ENCODE measurements around the gene LHFPL3.

The LHFPL3 gene

GRCh38 chr7:104818961-104819880 is 490.8 kb downstream of the LHFPL3 start:
- TF ChIP-seq ZNF384 (IDR thresholded peaks at IDR 0.05) (peak; percentile 70; the same call in 1 of the 2 replicates), PKNOX1 (IDR thresholded peaks at IDR 0.05) (peak; percentile 82), L3MBTL2 (conservative IDR thresholded peaks at IDR 0.05) (no peak)
- no peak for DNase-seq (ENCODE audit: extremely low spot score)
- ChIA-PET POLR2A (no interaction called here), CTCF (no interaction called here)

GRCh38 chr7:104820836-104821535 is 492.6 kb downstream of the LHFPL3 start:
- no peak for TF ChIP-seq NFRKB (IDR thresholded peaks at IDR 0.05)
- no peak for TF ChIP-seq FOXM1 (IDR thresholded peaks at IDR 0.05; ENCODE audit: borderline replicate concordance)
- no peak for TF ChIP-seq FOXK2 (IDR thresholded peaks at IDR 0.05)
- TF ChIP-seq CTBP1 (IDR thresholded peaks at IDR 0.05; ENCODE audit: borderline replicate concordance) = no peak
- TF ChIP-seq ELF4 (IDR thresholded peaks at IDR 0.05) = no peak
- TF ChIP-seq SP1 (IDR thresholded peaks at IDR 0.05) = no peak
- TF ChIP-seq LEF1 (IDR thresholded peaks at IDR 0.05; ENCODE audit: borderline replicate concordance) = no peak
- no peak for TF ChIP-seq ZNF384 (IDR thresholded peaks at IDR 0.05)
- TF ChIP-seq PKNOX1 (IDR thresholded peaks at IDR 0.05) = no peak
- no peak for TF ChIP-seq TARDBP (IDR thresholded peaks at IDR 0.05)
- no peak for TF ChIP-seq L3MBTL2 (conservative IDR thresholded peaks at IDR 0.05)
- TF ChIP-seq FOXA1 (IDR thresholded peaks at IDR 0.05) = no peak
- DNase-seq (ENCODE audit: extremely low spot score) = no peak
- POLR2A ChIA-PET = no interaction called here
- CTCF ChIA-PET = interaction anchor here (0.7 kb wide), 1 partner anchor 26 kb away, joined by 3 read pairs; no protein-coding TSS in a partner anchor

- TF ChIP-seq TARDBP (IDR thresholded peaks at IDR 0.05) (no peak), LEF1 (IDR thresholded peaks at IDR 0.05; ENCODE audit: borderline replicate concordance) (no peak), CTBP1 (IDR thresholded peaks at IDR 0.05; ENCODE audit: borderline replicate concordance) (no peak), SUZ12 (IDR thresholded peaks at IDR 0.05) (no peak), ZNF384 (IDR thresholded peaks at IDR 0.05) (no peak), NFRKB (IDR thresholded peaks at IDR 0.05) (no peak), BHLHE40 (IDR thresholded peaks at IDR 0.05; ENCODE audit: borderline replicate concordance) (no peak), FOXM1 (IDR thresholded peaks at IDR 0.05; ENCODE audit: borderline replicate concordance) (no peak), PKNOX1 (IDR thresholded peaks at IDR 0.05) (no peak)
- POLR2A ChIA-PET = interaction anchor here (1.0 kb wide), 1 partner anchor 8 kb away, joined by 3 read pairs; no protein-coding TSS in a partner anchor
- CTCF ChIA-PET = no interaction called here
- DNase-seq (ENCODE audit: extremely low spot score) = no peak
Observed at GRCh38 chr7:104823177-104823576, 494.8 kb downstream of the LHFPL3 start.

- ChIA-PET POLR2A (no interaction called here), CTCF (no interaction called here)
- DNase-seq (ENCODE audit: extremely low spot score) = no peak
- TF ChIP-seq FOXA1 (IDR thresholded peaks at IDR 0.05) (no peak), ZNF384 (IDR thresholded peaks at IDR 0.05) (no peak), L3MBTL2 (conservative IDR thresholded peaks at IDR 0.05) (no peak), PKNOX1 (IDR thresholded peaks at IDR 0.05) (no peak), CTBP1 (IDR thresholded peaks at IDR 0.05; ENCODE audit: borderline replicate concordance) (no peak), ARNT (IDR thresholded peaks at IDR 0.05) (no peak), ELF4 (IDR thresholded peaks at IDR 0.05) (no peak), NFRKB (IDR thresholded peaks at IDR 0.05) (no peak), FOXM1 (IDR thresholded peaks at IDR 0.05; ENCODE audit: borderline replicate concordance) (no peak), HDGF (IDR thresholded peaks at IDR 0.05; ENCODE audit: borderline replicate concordance) (no peak), SP1 (IDR thresholded peaks at IDR 0.05) (no peak), LEF1 (IDR thresholded peaks at IDR 0.05; ENCODE audit: borderline replicate concordance) (no peak), TARDBP (IDR thresholded peaks at IDR 0.05) (no peak), BHLHE40 (IDR thresholded peaks at IDR 0.05; ENCODE audit: borderline replicate concordance) (no peak), FOXK2 (IDR thresholded peaks at IDR 0.05) (no peak), SUZ12 (IDR thresholded peaks at IDR 0.05) (no peak)
Observed at GRCh38 chr7:104825099-104825498, 496.7 kb downstream of the LHFPL3 start.

- CTCF ChIA-PET = no interaction called here
Observed at GRCh38 chr7:104826135-104826534, 497.7 kb downstream of the LHFPL3 start.

More at GRCh38 chr7:104826135-104826534, 497.7 kb downstream of the LHFPL3 start:
- POLR2A ChIA-PET = no interaction called here
- no peak for DNase-seq (ENCODE audit: extremely low spot score)
- TF ChIP-seq ELF4 (IDR thresholded peaks at IDR 0.05) (no peak), HDGF (IDR thresholded peaks at IDR 0.05; ENCODE audit: borderline replicate concordance) (no peak), NFRKB (IDR thresholded peaks at IDR 0.05) (no peak), ZNF384 (IDR thresholded peaks at IDR 0.05) (no peak), LEF1 (IDR thresholded peaks at IDR 0.05; ENCODE audit: borderline replicate concordance) (no peak), PKNOX1 (IDR thresholded peaks at IDR 0.05) (no peak), FOXM1 (IDR thresholded peaks at IDR 0.05; ENCODE audit: borderline replicate concordance) (no peak), SUZ12 (IDR thresholded peaks at IDR 0.05) (no peak)

Data from HEK293T (cell line).